IMR-90 (cell line): ENCODE measurements around the gene ZNF497. TPM values are rescaled to one million over a fixed set of nuclear protein-coding genes. Genes with fewer than 3 reads are reported as not detected.

Source experiments
- ATAC-seq: fragments of 200-7000 bp; cut with Tn5 transposase; 2 replicates; pipeline ENCODE4 v1.9.1; 2020; ENCODE audit warnings: low read depth, mild to moderate bottlenecking, moderate library complexity
- BruUV-seq: library from RNA; stranded (reverse); fragments of 400-500 nt; replicated peaks from 2 replicates; lab custom pipeline; 2021; lab: Mats Ljungman, UMichigan
- CTCF ChIA-PET: fragments of 300-600 bp; formaldehyde crosslinking; extraction: SDS; loops from one replicate; lab custom pipeline; 2021; ENCODE audit warnings: antibody characterized with exemption; lab: Yijun Ruan, JAX
- POLR2A ChIA-PET: fragments of 300-600 bp; sonication (Branson Sonifier 250); formaldehyde crosslinking; loops from one replicate; lab custom pipeline; 2022; ENCODE audit warnings: antibody characterized with exemption; ENCODE audit not compliant: unreplicated experiment; lab: Charles Lee
- DNase-seq: peaks from one replicate; pipeline ENCODE4 v3.0.0; 2013
- H2AFZ ChIP-seq: replicated peaks from 2 replicates; pipeline ENCODE3; 2013; ENCODE audit warnings: low read length, mild to moderate bottlenecking; ENCODE audit not compliant: poor library complexity
- H2AK5ac ChIP-seq: 2 replicates; pipeline ENCODE4 v1.6.1; 2013; ENCODE audit warnings: low read depth, low read length, inconsistent platforms
- H2AK9ac ChIP-seq: replicated peaks from 2 replicates; pipeline ENCODE3; 2013; ENCODE audit warnings: mild to moderate bottlenecking, low read depth, low read length, moderate library complexity; ENCODE audit not compliant: poor library complexity
- H2BK120ac ChIP-seq: 2 replicates; pipeline ENCODE4 v1.6.1; 2013; ENCODE audit warnings: low read depth, low read length, inconsistent platforms
- H2BK15ac ChIP-seq: 3 replicates; pipeline ENCODE4 v1.6.1; 2013; ENCODE audit warnings: low read depth, low read length, inconsistent platforms
- H2BK20ac ChIP-seq: 2 replicates; pipeline ENCODE4 v1.6.1; 2013; ENCODE audit warnings: low read depth, mild to moderate bottlenecking, inconsistent platforms, low read length, moderate library complexity
- H2BK5ac ChIP-seq: 2 replicates; pipeline ENCODE4 v1.6.1; 2013; ENCODE audit warnings: mild to moderate bottlenecking, low read depth, low read length, inconsistent platforms; ENCODE audit not compliant: poor library complexity, severe bottlenecking
- H3K14ac ChIP-seq: replicated peaks from 2 replicates; pipeline ENCODE4 v1.6.1; 2013; ENCODE audit warnings: low read depth, low read length, inconsistent platforms
- H3K18ac ChIP-seq: 2 replicates; pipeline ENCODE4 v1.6.1; 2013; ENCODE audit warnings: low read depth, low read length, control low read depth
- H3K23ac ChIP-seq: 2 replicates; pipeline ENCODE4 v1.6.1; 2013; ENCODE audit warnings: low read depth, low read length, inconsistent platforms
- H3K27ac ChIP-seq: 2 replicates; pipeline ENCODE4 v1.5.1; 2013; ENCODE audit warnings: mild to moderate bottlenecking, control low read depth, low read length; ENCODE audit not compliant: insufficient read depth
- H3K27me3 ChIP-seq: 2 replicates; pipeline ENCODE4 v1.6.1; 2013; ENCODE audit warnings: low read length; ENCODE audit not compliant: control insufficient read depth, insufficient read depth
- H3K36me3 ChIP-seq: 2 replicates; pipeline ENCODE4 v1.6.1; 2013; ENCODE audit warnings: low read length, mixed read lengths; ENCODE audit not compliant: control insufficient read depth, insufficient read depth
- H3K4ac ChIP-seq: 2 replicates; pipeline ENCODE4 v1.6.1; 2013; ENCODE audit warnings: low read depth, low read length, inconsistent platforms
- H3K4me1 ChIP-seq: 2 replicates; pipeline ENCODE4 v1.6.1; 2013; ENCODE audit warnings: low read length, mixed read lengths; ENCODE audit not compliant: control insufficient read depth, insufficient read depth
- H3K4me2 ChIP-seq: 2 replicates; pipeline ENCODE4 v1.6.1; 2013; ENCODE audit warnings: low read depth, mild to moderate bottlenecking, control low read depth, low read length, moderate library complexity
- H3K4me3 ChIP-seq: 2 replicates; pipeline ENCODE4 v1.5.1; 2013; ENCODE audit warnings: low read depth, mild to moderate bottlenecking, control low read depth, low read length, moderate library complexity; ENCODE audit not compliant: insufficient read depth
- H3K56ac ChIP-seq: 2 replicates; pipeline ENCODE4 v1.6.1; 2013; ENCODE audit warnings: low read length, inconsistent platforms; ENCODE audit not compliant: insufficient read depth; ENCODE audit errors: extremely low read depth
- H3K79me1 ChIP-seq, 2 experiments: 2 replicates each; pipeline ENCODE4 v1.6.1; 2013; ENCODE audit warnings: low read length in 2 of 2, inconsistent platforms in 1 of 2, low read depth in 1 of 2
- H3K9ac ChIP-seq: 2 replicates; pipeline ENCODE4 v1.6.1; 2013; ENCODE audit warnings: low read depth, low read length, control low read depth
- H3K9me1 ChIP-seq: 2 replicates; pipeline ENCODE4 v1.6.1; 2013; ENCODE audit warnings: low read length, inconsistent platforms; ENCODE audit not compliant: insufficient read depth
- H3K9me3 ChIP-seq: 2 replicates; pipeline ENCODE4 v1.6.1; 2013; ENCODE audit warnings: low read length; ENCODE audit not compliant: control insufficient read depth, insufficient read depth
- H4K20me1 ChIP-seq: 2 replicates; pipeline ENCODE4 v1.6.1; 2013; ENCODE audit warnings: low read length, inconsistent platforms; ENCODE audit not compliant: insufficient read depth
- H4K5ac ChIP-seq: 2 replicates; pipeline ENCODE4 v1.6.1; 2013; ENCODE audit warnings: mild to moderate bottlenecking, low read depth, low read length, control low read depth
- H4K8ac ChIP-seq, 2 experiments: 2 replicates each; pipeline ENCODE4 v1.6.1; 2013; ENCODE audit warnings: low read depth in 2 of 2, low read length in 2 of 2, control low read depth in 1 of 2, inconsistent platforms in 1 of 2
- H4K91ac ChIP-seq: 2 replicates; pipeline ENCODE4 v1.6.1; 2013; ENCODE audit warnings: low read depth, low read length, inconsistent platforms; ENCODE audit not compliant: insufficient read depth
- BHLHE40 ChIP-seq: fragments of 150-350 bp; IDR thresholded peaks from 2 replicates; pipeline ENCODE4 v1.6.1; 2016; ENCODE audit warnings: mild to moderate bottlenecking, low read depth, low read length
- CEBPB ChIP-seq: IDR thresholded peaks from 2 replicates; pipeline ENCODE4 v1.6.1; 2012; ENCODE audit warnings: low read depth, low read length, improper control_type of control experiment
- CHD1 ChIP-seq: IDR thresholded peaks from 2 replicates; pipeline ENCODE4 v1.6.1; 2012; ENCODE audit warnings: low read depth, low read length, improper control_type of control experiment
- CTCF ChIP-seq: conservative IDR thresholded peaks from 2 replicates; pipeline ENCODE4 v1.5.1; 2012; ENCODE audit warnings: mild to moderate bottlenecking, low read depth, low read length, improper control_type of control experiment
- ELK1 ChIP-seq: fragments of 150-350 bp; IDR thresholded peaks from 2 replicates; pipeline ENCODE4 v1.6.1; 2016; ENCODE audit warnings: low read depth, mild to moderate bottlenecking, low read length, moderate library complexity, borderline replicate concordance
- FOS ChIP-seq: fragments of 150-350 bp; IDR thresholded peaks from 2 replicates; pipeline ENCODE4 v1.6.1; 2016; ENCODE audit warnings: low read depth, low read length
- MAFK ChIP-seq: IDR thresholded peaks from 2 replicates; pipeline ENCODE4 v1.6.1; 2012; ENCODE audit warnings: low read depth, low read length, improper control_type of control experiment
- MAZ ChIP-seq: IDR thresholded peaks from 2 replicates; pipeline ENCODE4 v1.6.1; 2012; ENCODE audit warnings: low read depth, mild to moderate bottlenecking, low read length, improper control_type of control experiment, moderate library complexity, borderline replicate concordance
- MXI1 ChIP-seq: IDR thresholded peaks from 2 replicates; pipeline ENCODE4 v1.6.1; 2012; ENCODE audit warnings: low read depth, mild to moderate bottlenecking, low read length, moderate library complexity, borderline replicate concordance
- NFE2L2 ChIP-seq: fragments of 150-350 bp; IDR thresholded peaks from 2 replicates; pipeline ENCODE4 v1.6.1; 2016; ENCODE audit warnings: low read depth, mild to moderate bottlenecking, low read length
- POLR2A ChIP-seq: IDR thresholded peaks from 2 replicates; pipeline ENCODE4 v1.6.1; 2012; ENCODE audit warnings: mild to moderate bottlenecking, low read depth, low read length
- RAD21 ChIP-seq: IDR thresholded peaks from 2 replicates; pipeline ENCODE4 v1.6.1; 2012; ENCODE audit warnings: low read length, improper control_type of control experiment
- RCOR1 ChIP-seq: IDR thresholded peaks from 2 replicates; pipeline ENCODE4 v1.6.1; 2012; ENCODE audit warnings: mild to moderate bottlenecking, low read length, improper control_type of control experiment; ENCODE audit not compliant: insufficient replicate concordance
- RFX5 ChIP-seq: IDR thresholded peaks from 2 replicates; pipeline ENCODE4 v1.8.0; 2012; ENCODE audit warnings: low read depth, mild to moderate bottlenecking, low read length, moderate library complexity
- SMC3 ChIP-seq: fragments of 150-350 bp; IDR thresholded peaks from 2 replicates; pipeline ENCODE4 v1.6.1; 2016; ENCODE audit warnings: low read depth, mild to moderate bottlenecking, antibody characterized with exemption, low read length, moderate library complexity
- USF2 ChIP-seq: fragments of 150-350 bp; IDR thresholded peaks from 2 replicates; pipeline ENCODE4 v1.6.1; 2017; ENCODE audit warnings: mild to moderate bottlenecking, antibody characterized with exemption, low read length, low read depth
- WGBS, 2 experiments: methylation state at CpG; one replicate each; pipeline versions ENCODE4 v1.1.5 to v1.1.7; 2013; ENCODE audit warnings: missing lambda C conversion rate in 2 of 2; ENCODE audit not compliant: insufficient read length in 1 of 2; ENCODE audit errors: extremely low coverage in 2 of 2; 5-methylcytosine and 5-hydroxymethylcytosine counted together
- dilution Hi-C: fragments of 300-500 bp; cut with HindIII; formaldehyde crosslinking; loops from one replicate; pipeline ENCODE4 v1.14.3; 2018; ENCODE audit warnings: low sequenced_read_pairs; ENCODE audit not compliant: unreplicated experiment
- in situ Hi-C: fragments of 300-500 bp; cut with MboI; formaldehyde crosslinking; loops from 3 replicates; pipeline ENCODE4 v1.14.3; 2019; ENCODE audit warnings: low sequenced_read_pairs, inconsistent platforms, mixed read lengths
- intact Hi-C: fragments of 100-400 bp; cut with micrococcal nuclease; formaldehyde crosslinking; loops from 2 replicates; pipeline ENCODE4 v1.10.0; 2022
- polyA plus RNA-seq, 3 experiments: library from polyadenylated mRNA; depleted of rRNA; stranded (reverse); fragments of >200 nt; gene quantifications; 2 replicates each; pipeline ENCODE4 v1.2.3, GENCODE V29; 2012; ENCODE audit warnings: low replicate concordance in 1 of 3
- total RNA-seq: library from RNA; depleted of rRNA; stranded (reverse); fragments of >200 nt; gene quantifications from 2 replicates; pipeline ENCODE4 v1.2.3, GENCODE V29; 2012

The ZNF497 gene
- total and polyA plus RNA-seq, 2 of the 4 experiments (the other 2 are of a cell fraction), result 0.18 to 0.24 TPM

GRCh38 chr19:58385313-58385890, 22.9 kb upstream of the ZNF497 start:
- BruUV-seq, result no TSS peak
- H3K4me2 ChIP-seq, result peak overlapping the region; percentile 73
- H3K4me1 ChIP-seq, result peaks cover 12% of the 10 kb centered on the region
- H3K18ac ChIP-seq, result no peak overlapping the region
- peak overlapping the region; percentile 87; the same call in 1 of the 2 replicates for H3K9ac ChIP-seq
- H2AFZ ChIP-seq, result peak overlapping the region; percentile 96
- H3K9me1 ChIP-seq, result peaks cover 21% of the 10 kb centered on the region
- H3K79me1 ChIP-seq, result peaks cover 17 to 48% of the 10 kb centered on the region in 2 experiments; a peak in 3 of 4 replicates
- H2AK5ac ChIP-seq, result peak overlapping the region; percentile 93
- 0 out of 2 replicates have a peak overlapping the region, but pooled peaks have one; percentile 97 for H3K23ac ChIP-seq
- H4K91ac ChIP-seq, result no peak overlapping the region
- H4K8ac ChIP-seq, result peak overlapping the region; percentile 93 to 96
- dilution Hi-C loops, result no loop called here
- no peak overlapping the region for H3K56ac ChIP-seq
- 90% methylated on average over 2 of the region's 9 CpGs; no CpG with 5 or more reads in 1 of the 2 experiments for WGBS, 2 experiments
- H4K20me1 ChIP-seq, result peaks cover 24% of the 10 kb centered on the region
- TF ChIP-seq USF2 (no peak), MAFK (no peak), SMC3 (no peak), CEBPB (no peak), MXI1 (no peak), RFX5 (no peak), MAZ (no peak), RCOR1 (no peak), CHD1 (no peak), BHLHE40 (no peak), ELK1 (no peak), NFE2L2 (no peak), CTCF (no peak), POLR2A (no peak), RAD21 (no peak), FOS (no peak)
- peak overlapping the region; percentile 86 for H3K27ac ChIP-seq
- H2BK20ac ChIP-seq, result no peak overlapping the region
- H3K36me3 ChIP-seq, result peaks cover 5% of the 10 kb centered on the region
- ChIA-PET POLR2A (no interaction called here), CTCF (no interaction called here)
- H2AK9ac ChIP-seq, result peak overlapping the region; percentile 100
- peak overlapping the region; percentile 52; the same call in 1 of the 2 replicates for H2BK120ac ChIP-seq
- in situ Hi-C loops, result no loop called here
- H2BK5ac ChIP-seq, result no peak overlapping the region
- DNase-seq (no peak), ATAC-seq (no peak)
- H3K4me3 ChIP-seq, result no peak overlapping the region
- peak overlapping the region; percentile 90 for H3K4ac ChIP-seq
- H3K9me3 ChIP-seq, result no peaks in the 10 kb centered on the region
- peak overlapping the region; percentile 92; the same call in 1 of the 2 replicates for H3K14ac ChIP-seq
- intact Hi-C loops, result no loop called here
- no peaks in the 10 kb centered on the region for H3K27me3 ChIP-seq
- H2BK15ac ChIP-seq, result no peak overlapping the region
- peak overlapping the region; percentile 70 for H4K5ac ChIP-seq
